IMR-90 (cell line): ENCODE data around the gene RFX4. TPM values are rescaled to one million over a fixed set of nuclear protein-coding genes. Genes with fewer than 3 reads are reported as not detected.

ENCODE experiments used
- ATAC-seq: fragments of 200-7000 bp; cut with Tn5 transposase; 2 replicates; pipeline ENCODE4 v1.9.1; 2020; ENCODE audit warnings: low read depth, mild to moderate bottlenecking, moderate library complexity
- BruUV-seq: library from RNA; stranded (reverse); fragments of 400-500 nt; replicated peaks from 2 replicates; lab custom pipeline; 2021; lab: Mats Ljungman, UMichigan
- CTCF ChIA-PET: fragments of 300-600 bp; formaldehyde crosslinking; extraction: SDS; loops from one replicate; lab custom pipeline; 2021; ENCODE audit warnings: antibody characterized with exemption; lab: Yijun Ruan, JAX
- POLR2A ChIA-PET: fragments of 300-600 bp; sonication (Branson Sonifier 250); formaldehyde crosslinking; loops from one replicate; lab custom pipeline; 2022; ENCODE audit warnings: antibody characterized with exemption; ENCODE audit not compliant: unreplicated experiment; lab: Charles Lee
- DNase-seq: peaks from one replicate; pipeline ENCODE4 v3.0.0; 2013
- H2AFZ ChIP-seq: replicated peaks from 2 replicates; pipeline ENCODE3; 2013; ENCODE audit warnings: low read length, mild to moderate bottlenecking; ENCODE audit not compliant: poor library complexity
- H2AK5ac ChIP-seq: 2 replicates; pipeline ENCODE4 v1.6.1; 2013; ENCODE audit warnings: low read depth, low read length, inconsistent platforms
- H2AK9ac ChIP-seq: replicated peaks from 2 replicates; pipeline ENCODE3; 2013; ENCODE audit warnings: mild to moderate bottlenecking, low read depth, low read length, moderate library complexity; ENCODE audit not compliant: poor library complexity
- H2BK120ac ChIP-seq: 2 replicates; pipeline ENCODE4 v1.6.1; 2013; ENCODE audit warnings: low read depth, low read length, inconsistent platforms
- H2BK15ac ChIP-seq: 3 replicates; pipeline ENCODE4 v1.6.1; 2013; ENCODE audit warnings: low read depth, low read length, inconsistent platforms
- H2BK20ac ChIP-seq: 2 replicates; pipeline ENCODE4 v1.6.1; 2013; ENCODE audit warnings: low read depth, mild to moderate bottlenecking, inconsistent platforms, low read length, moderate library complexity
- H2BK5ac ChIP-seq: 2 replicates; pipeline ENCODE4 v1.6.1; 2013; ENCODE audit warnings: mild to moderate bottlenecking, low read depth, low read length, inconsistent platforms; ENCODE audit not compliant: poor library complexity, severe bottlenecking
- H3K14ac ChIP-seq: replicated peaks from 2 replicates; pipeline ENCODE4 v1.6.1; 2013; ENCODE audit warnings: low read depth, low read length, inconsistent platforms
- H3K18ac ChIP-seq: 2 replicates; pipeline ENCODE4 v1.6.1; 2013; ENCODE audit warnings: low read depth, low read length, control low read depth
- H3K23ac ChIP-seq: 2 replicates; pipeline ENCODE4 v1.6.1; 2013; ENCODE audit warnings: low read depth, low read length, inconsistent platforms
- H3K27ac ChIP-seq: 2 replicates; pipeline ENCODE4 v1.5.1; 2013; ENCODE audit warnings: mild to moderate bottlenecking, control low read depth, low read length; ENCODE audit not compliant: insufficient read depth
- H3K27me3 ChIP-seq: 2 replicates; pipeline ENCODE4 v1.6.1; 2013; ENCODE audit warnings: low read length; ENCODE audit not compliant: control insufficient read depth, insufficient read depth
- H3K36me3 ChIP-seq: 2 replicates; pipeline ENCODE4 v1.6.1; 2013; ENCODE audit warnings: low read length, mixed read lengths; ENCODE audit not compliant: control insufficient read depth, insufficient read depth
- H3K4ac ChIP-seq: 2 replicates; pipeline ENCODE4 v1.6.1; 2013; ENCODE audit warnings: low read depth, low read length, inconsistent platforms
- H3K4me1 ChIP-seq: 2 replicates; pipeline ENCODE4 v1.6.1; 2013; ENCODE audit warnings: low read length, mixed read lengths; ENCODE audit not compliant: control insufficient read depth, insufficient read depth
- H3K4me2 ChIP-seq: 2 replicates; pipeline ENCODE4 v1.6.1; 2013; ENCODE audit warnings: low read depth, mild to moderate bottlenecking, control low read depth, low read length, moderate library complexity
- H3K4me3 ChIP-seq: 2 replicates; pipeline ENCODE4 v1.5.1; 2013; ENCODE audit warnings: low read depth, mild to moderate bottlenecking, control low read depth, low read length, moderate library complexity; ENCODE audit not compliant: insufficient read depth
- H3K56ac ChIP-seq: 2 replicates; pipeline ENCODE4 v1.6.1; 2013; ENCODE audit warnings: low read length, inconsistent platforms; ENCODE audit not compliant: insufficient read depth; ENCODE audit errors: extremely low read depth
- H3K79me1 ChIP-seq, 2 experiments: 2 replicates each; pipeline ENCODE4 v1.6.1; 2013; ENCODE audit warnings: low read length in 2 of 2, inconsistent platforms in 1 of 2, low read depth in 1 of 2
- H3K9ac ChIP-seq: 2 replicates; pipeline ENCODE4 v1.6.1; 2013; ENCODE audit warnings: low read depth, low read length, control low read depth
- H3K9me1 ChIP-seq: 2 replicates; pipeline ENCODE4 v1.6.1; 2013; ENCODE audit warnings: low read length, inconsistent platforms; ENCODE audit not compliant: insufficient read depth
- H3K9me3 ChIP-seq: 2 replicates; pipeline ENCODE4 v1.6.1; 2013; ENCODE audit warnings: low read length; ENCODE audit not compliant: control insufficient read depth, insufficient read depth
- H4K20me1 ChIP-seq: 2 replicates; pipeline ENCODE4 v1.6.1; 2013; ENCODE audit warnings: low read length, inconsistent platforms; ENCODE audit not compliant: insufficient read depth
- H4K5ac ChIP-seq: 2 replicates; pipeline ENCODE4 v1.6.1; 2013; ENCODE audit warnings: mild to moderate bottlenecking, low read depth, low read length, control low read depth
- H4K8ac ChIP-seq, 2 experiments: 2 replicates each; pipeline ENCODE4 v1.6.1; 2013; ENCODE audit warnings: low read depth in 2 of 2, low read length in 2 of 2, control low read depth in 1 of 2, inconsistent platforms in 1 of 2
- H4K91ac ChIP-seq: 2 replicates; pipeline ENCODE4 v1.6.1; 2013; ENCODE audit warnings: low read depth, low read length, inconsistent platforms; ENCODE audit not compliant: insufficient read depth
- BHLHE40 ChIP-seq: fragments of 150-350 bp; IDR thresholded peaks from 2 replicates; pipeline ENCODE4 v1.6.1; 2016; ENCODE audit warnings: mild to moderate bottlenecking, low read depth, low read length
- CEBPB ChIP-seq: IDR thresholded peaks from 2 replicates; pipeline ENCODE4 v1.6.1; 2012; ENCODE audit warnings: low read depth, low read length, improper control_type of control experiment
- MAFK ChIP-seq: IDR thresholded peaks from 2 replicates; pipeline ENCODE4 v1.6.1; 2012; ENCODE audit warnings: low read depth, low read length, improper control_type of control experiment
- MAZ ChIP-seq: IDR thresholded peaks from 2 replicates; pipeline ENCODE4 v1.6.1; 2012; ENCODE audit warnings: low read depth, mild to moderate bottlenecking, low read length, improper control_type of control experiment, moderate library complexity, borderline replicate concordance
- NFE2L2 ChIP-seq: fragments of 150-350 bp; IDR thresholded peaks from 2 replicates; pipeline ENCODE4 v1.6.1; 2016; ENCODE audit warnings: low read depth, mild to moderate bottlenecking, low read length
- POLR2A ChIP-seq: IDR thresholded peaks from 2 replicates; pipeline ENCODE4 v1.6.1; 2012; ENCODE audit warnings: mild to moderate bottlenecking, low read depth, low read length
- RAD21 ChIP-seq: IDR thresholded peaks from 2 replicates; pipeline ENCODE4 v1.6.1; 2012; ENCODE audit warnings: low read length, improper control_type of control experiment
- SMC3 ChIP-seq: fragments of 150-350 bp; IDR thresholded peaks from 2 replicates; pipeline ENCODE4 v1.6.1; 2016; ENCODE audit warnings: low read depth, mild to moderate bottlenecking, antibody characterized with exemption, low read length, moderate library complexity
- USF2 ChIP-seq: fragments of 150-350 bp; IDR thresholded peaks from 2 replicates; pipeline ENCODE4 v1.6.1; 2017; ENCODE audit warnings: mild to moderate bottlenecking, antibody characterized with exemption, low read length, low read depth
- WGBS, 2 experiments: methylation state at CpG; one replicate each; pipeline versions ENCODE4 v1.1.5 to v1.1.7; 2013; ENCODE audit warnings: missing lambda C conversion rate in 2 of 2; ENCODE audit not compliant: insufficient read length in 1 of 2; ENCODE audit errors: extremely low coverage in 2 of 2; 5-methylcytosine and 5-hydroxymethylcytosine counted together
- dilution Hi-C: fragments of 300-500 bp; cut with HindIII; formaldehyde crosslinking; loops from one replicate; pipeline ENCODE4 v1.14.3; 2018; ENCODE audit warnings: low sequenced_read_pairs; ENCODE audit not compliant: unreplicated experiment
- in situ Hi-C: fragments of 300-500 bp; cut with MboI; formaldehyde crosslinking; loops from 3 replicates; pipeline ENCODE4 v1.14.3; 2019; ENCODE audit warnings: low sequenced_read_pairs, inconsistent platforms, mixed read lengths
- intact Hi-C: fragments of 100-400 bp; cut with micrococcal nuclease; formaldehyde crosslinking; loops from 2 replicates; pipeline ENCODE4 v1.10.0; 2022
- polyA plus RNA-seq, 3 experiments: library from polyadenylated mRNA; depleted of rRNA; stranded (reverse); fragments of >200 nt; gene quantifications; 2 replicates each; pipeline ENCODE4 v1.2.3, GENCODE V29; 2012; ENCODE audit warnings: low replicate concordance in 1 of 3
- total RNA-seq: library from RNA; depleted of rRNA; stranded (reverse); fragments of >200 nt; gene quantifications from 2 replicates; pipeline ENCODE4 v1.2.3, GENCODE V29; 2012
- TF ChIP-seq, protein P1 (sequence below): fragments of 150-350 bp; IDR thresholded peaks from 2 replicates; pipeline ENCODE4 v1.6.1; 2016; ENCODE audit warnings: low read depth, mild to moderate bottlenecking, low read length, moderate library complexity, borderline replicate concordance

Gene RFX4
- total and polyA plus RNA-seq, 2 of the 4 experiments (the other 2 are of a cell fraction): not detected

- H4K5ac ChIP-seq: no peak overlapping the region
- BruUV-seq: no TSS peak
- H3K4me1 ChIP-seq: no peaks in the 10 kb centered on the region
- H3K56ac ChIP-seq: no peak overlapping the region
- no peaks in the 10 kb centered on the region for H4K20me1 ChIP-seq
- H3K4ac ChIP-seq: no peak overlapping the region
- TF ChIP-seq BHLHE40 (no peak), POLR2A (no peak), NFE2L2 (no peak), CEBPB (no peak), MAFK (no peak), RAD21 (no peak), USF2 (no peak), MAZ (no peak), SMC3 (no peak)
- TF ChIP-seq, protein P1, sequence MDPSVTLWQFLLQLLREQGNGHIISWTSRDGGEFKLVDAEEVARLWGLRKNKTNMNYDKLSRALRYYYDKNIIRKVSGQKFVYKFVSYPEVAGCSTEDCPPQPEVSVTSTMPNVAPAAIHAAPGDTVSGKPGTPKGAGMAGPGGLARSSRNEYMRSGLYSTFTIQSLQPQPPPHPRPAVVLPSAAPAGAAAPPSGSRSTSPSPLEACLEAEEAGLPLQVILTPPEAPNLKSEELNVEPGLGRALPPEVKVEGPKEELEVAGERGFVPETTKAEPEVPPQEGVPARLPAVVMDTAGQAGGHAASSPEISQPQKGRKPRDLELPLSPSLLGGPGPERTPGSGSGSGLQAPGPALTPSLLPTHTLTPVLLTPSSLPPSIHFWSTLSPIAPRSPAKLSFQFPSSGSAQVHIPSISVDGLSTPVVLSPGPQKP: no peak
- no peak overlapping the region for H3K18ac ChIP-seq
- no peak overlapping the region for H2AK9ac ChIP-seq
- no peak overlapping the region for H4K8ac ChIP-seq
- H2BK120ac ChIP-seq: no peak overlapping the region
- dilution Hi-C loops (no loop called here), in situ Hi-C loops (no loop called here), intact Hi-C loops (no loop called here)
- no peak overlapping the region for H3K23ac ChIP-seq
- H3K36me3 ChIP-seq: peaks cover 12% of the 10 kb centered on the region
- no peak for DNase-seq
- H3K4me3 ChIP-seq: no peak overlapping the region
- POLR2A ChIA-PET: no interaction called here
- no peaks in the 10 kb centered on the region for H3K27me3 ChIP-seq
- H4K91ac ChIP-seq: no peak overlapping the region
- H3K14ac ChIP-seq: no peak overlapping the region
- H2BK15ac ChIP-seq: no peak overlapping the region
- peaks cover 0 to 4% of the 10 kb centered on the region in 2 experiments; a peak in 3 of 4 replicates for H3K79me1 ChIP-seq
- H3K27ac ChIP-seq: no peak overlapping the region
- H3K9ac ChIP-seq: no peak overlapping the region
- WGBS, 2 experiments: no CpG with 5 or more reads among the region's 2 CpGs
- CTCF ChIA-PET: interaction anchor here (1.1 kb wide), 1 partner anchor 17 kb away, joined by 3 read pairs; no protein-coding TSS in a partner anchor
- H2AK5ac ChIP-seq: no peak overlapping the region
- no peaks in the 10 kb centered on the region for H3K9me1 ChIP-seq
- no peak overlapping the region for H2BK5ac ChIP-seq
- no peak overlapping the region for H3K4me2 ChIP-seq
- no peak for ATAC-seq
- H2AFZ ChIP-seq: no peak overlapping the region
- H2BK20ac ChIP-seq: no peak overlapping the region
- no peaks in the 10 kb centered on the region for H3K9me3 ChIP-seq
Measured at GRCh38 chr12:106790020-106790419, 207.2 kb downstream of the RFX4 start.
